ENCODE results near the gene CCSAP.
"Not testable (repeated sequence)": the region's sequence is repeated elsewhere in the genome, so short reads cannot be mapped to it uniquely, and the experiment has no call there.

Gene CCSAP

GRCh38 chr1:229342656-229343569, at the start of gene CCSAP:
CCSAP (minus strand) TSS chr1:229343047; CDS start chr1:229342465, 582 bp downstream.
- DNase-seq = peak; percentile 74

DNA sequence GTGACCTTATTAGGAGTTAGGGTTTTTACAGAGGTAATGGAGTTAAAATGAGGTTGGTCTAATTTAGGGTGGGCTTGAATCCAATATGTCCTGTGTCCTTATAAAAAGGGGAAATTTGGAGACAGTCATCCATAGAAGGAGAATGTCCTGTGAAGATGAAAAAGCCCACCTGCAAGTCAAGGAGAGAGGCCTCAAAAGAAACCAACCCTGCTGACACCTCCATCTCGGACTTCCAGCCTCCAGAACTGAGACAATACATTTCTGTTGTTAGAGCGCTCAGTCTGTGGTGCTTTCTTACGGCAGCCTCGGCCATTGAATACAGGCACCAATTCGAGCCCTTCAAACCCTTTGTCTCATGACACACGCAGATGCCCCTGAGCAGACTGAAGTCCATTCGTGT, 47.3 kb upstream of the CCSAP start:
- no peak for DNase-seq

DNA sequence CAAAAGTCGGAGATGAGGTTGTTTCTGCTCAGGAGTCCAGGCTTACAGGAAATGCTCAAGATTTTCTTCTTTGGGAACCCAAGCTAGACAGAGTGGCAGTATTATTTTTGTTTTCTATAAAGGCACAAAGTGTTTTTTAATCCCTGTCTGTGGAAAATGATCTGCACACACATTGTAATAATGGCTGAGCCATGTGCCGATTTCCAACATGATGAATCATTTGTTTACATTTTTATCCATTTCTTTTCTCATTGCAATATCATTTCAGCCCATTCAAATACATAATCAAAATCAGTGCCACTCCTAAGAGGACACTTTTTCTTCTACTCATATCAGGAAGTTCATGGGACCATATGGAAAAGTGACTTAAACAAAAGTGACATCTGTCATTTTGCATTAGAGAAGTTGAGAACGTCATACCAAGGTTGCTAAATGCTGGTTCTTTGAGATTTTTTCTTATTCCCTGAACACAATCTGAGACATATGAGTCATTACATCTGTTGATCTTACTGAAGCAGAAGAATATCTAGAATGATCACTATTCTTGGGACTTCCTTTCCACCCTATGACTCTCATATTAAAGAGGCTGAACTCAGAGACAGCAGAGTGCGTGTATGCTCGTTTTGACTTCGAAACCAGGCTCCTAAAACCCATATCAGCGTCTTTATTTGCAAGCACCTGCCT, 46.2 kb upstream of the CCSAP start:
- DNase-seq = no peak

DNA sequence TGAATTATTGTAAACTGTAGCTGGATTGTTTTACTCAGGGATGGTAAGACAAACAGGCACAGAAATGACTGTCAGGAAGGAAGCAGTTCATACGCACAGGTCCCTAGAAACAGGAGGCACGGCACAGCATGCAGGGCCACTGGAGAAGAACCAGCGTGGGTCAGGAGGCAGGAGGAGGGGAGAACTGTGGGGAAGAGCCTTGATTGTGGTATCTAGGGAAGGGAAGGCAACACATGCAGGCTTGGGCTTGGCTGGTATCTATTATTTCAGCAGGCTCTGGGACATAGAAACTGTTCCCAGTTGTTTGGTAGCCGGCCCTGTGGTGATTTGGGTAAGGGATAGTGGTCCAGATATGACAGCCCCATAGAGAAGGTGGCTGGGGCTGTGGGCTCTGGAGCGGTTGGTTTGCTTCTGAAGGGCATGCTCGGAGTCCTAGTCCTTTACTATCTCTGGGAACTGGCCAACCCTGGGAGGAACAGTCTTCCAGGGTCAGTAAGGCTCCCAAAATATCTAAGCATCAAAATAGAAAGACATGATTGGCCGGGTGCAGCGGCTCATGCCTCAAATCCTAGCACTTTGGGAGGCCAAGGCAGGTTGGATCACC, 43.1 kb upstream of the CCSAP start:
- DNase-seq = no peak

DNA sequence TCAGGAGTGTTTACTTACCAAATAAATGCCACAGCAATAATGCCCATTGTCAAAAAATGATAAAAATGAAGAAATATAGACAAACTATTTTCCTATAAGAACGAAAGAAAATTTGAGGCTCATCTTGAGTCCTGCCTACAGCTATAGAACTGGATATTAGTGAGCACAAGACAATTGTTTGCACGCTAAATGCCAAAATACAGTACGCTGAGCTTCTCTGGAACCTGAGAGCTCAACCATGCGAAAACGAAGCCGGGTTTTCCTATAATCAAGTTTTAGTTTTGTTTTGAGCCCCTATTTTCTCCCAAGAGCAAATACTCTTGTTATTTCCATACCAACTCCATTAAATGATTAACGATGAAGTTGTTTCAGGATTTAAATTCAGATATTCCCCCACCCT, 42.0 kb upstream of the CCSAP start:
- DNase-seq = no peak

DNA sequence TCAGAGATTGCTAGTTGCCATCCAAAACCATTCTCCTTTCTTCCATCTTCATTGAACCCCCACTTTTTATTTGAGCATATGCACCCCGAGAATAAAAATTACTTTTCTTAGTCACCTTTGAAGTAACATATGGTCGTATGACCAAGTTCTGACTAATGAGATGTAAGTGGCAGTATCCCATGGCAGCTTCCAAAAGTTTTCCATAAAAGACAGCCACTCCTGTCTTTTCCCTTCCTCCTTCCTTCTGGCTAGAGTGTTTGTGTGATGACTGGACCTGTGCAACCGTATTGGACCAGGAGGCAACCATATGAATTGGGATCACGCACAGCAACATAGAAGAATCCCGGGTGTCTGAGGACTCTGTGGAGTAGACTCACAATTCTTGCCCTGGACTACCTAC, 41.1 kb upstream of the CCSAP start:
- no peak for DNase-seq

- no peak for DNase-seq
Measured at GRCh38 chr1:229383188-229383587, 40.3 kb upstream of the CCSAP start.

- no peak for DNase-seq
Measured at GRCh38 chr1:229381234-229381633, 38.4 kb upstream of the CCSAP start.

GRCh38 chr1:229380536-229381160, 37.8 kb upstream of the CCSAP start:
- DNase-seq = no peak

DNA sequence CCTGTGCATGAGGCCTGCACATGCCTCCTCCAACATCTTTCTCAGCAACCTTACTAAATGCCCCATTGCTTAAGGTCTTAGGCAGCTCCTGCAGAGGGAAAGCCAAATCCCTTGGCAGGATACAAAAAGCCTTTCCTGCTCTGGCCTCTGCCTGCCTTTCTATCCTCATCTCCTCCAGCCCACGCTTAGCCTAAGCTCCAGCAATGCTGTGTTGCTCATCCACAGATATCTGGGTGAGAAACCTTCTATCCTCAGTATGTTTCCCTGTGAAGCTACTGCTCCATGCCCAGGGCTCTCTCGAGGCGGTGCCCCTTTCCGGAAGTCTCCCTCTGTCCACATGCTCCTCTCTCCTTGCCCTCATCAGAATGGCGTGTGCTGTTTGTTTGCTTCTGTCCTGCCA, 37.0 kb upstream of the CCSAP start:
- DNase-seq = no peak

GRCh38 chr1:229378586-229379367, 35.9 kb upstream of the CCSAP start:
- no peak for DNase-seq

DNA sequence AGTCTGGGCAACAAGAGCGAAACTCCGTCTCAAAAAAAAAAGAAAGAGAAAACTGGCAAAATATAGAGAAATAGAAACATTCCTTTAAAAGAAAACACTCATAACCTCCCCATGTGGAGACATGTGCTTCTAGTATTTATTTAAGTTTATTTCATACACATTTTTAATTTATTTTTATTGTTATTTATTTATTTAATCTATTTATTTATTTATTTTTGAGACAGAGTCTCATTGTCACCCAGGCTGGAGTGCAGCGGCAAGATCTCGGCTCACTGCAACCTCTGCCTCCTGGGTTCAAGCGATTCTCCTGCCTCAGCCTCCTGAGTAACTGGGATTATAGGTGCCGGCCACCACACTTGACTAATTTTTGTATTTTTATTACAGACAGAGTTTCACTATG, 35.2 kb upstream of the CCSAP start:
- not testable (repeated sequence) for DNase-seq

GRCh38 chr1:229377429-229377828, 34.6 kb upstream of the CCSAP start:
- no peak for DNase-seq

DNA sequence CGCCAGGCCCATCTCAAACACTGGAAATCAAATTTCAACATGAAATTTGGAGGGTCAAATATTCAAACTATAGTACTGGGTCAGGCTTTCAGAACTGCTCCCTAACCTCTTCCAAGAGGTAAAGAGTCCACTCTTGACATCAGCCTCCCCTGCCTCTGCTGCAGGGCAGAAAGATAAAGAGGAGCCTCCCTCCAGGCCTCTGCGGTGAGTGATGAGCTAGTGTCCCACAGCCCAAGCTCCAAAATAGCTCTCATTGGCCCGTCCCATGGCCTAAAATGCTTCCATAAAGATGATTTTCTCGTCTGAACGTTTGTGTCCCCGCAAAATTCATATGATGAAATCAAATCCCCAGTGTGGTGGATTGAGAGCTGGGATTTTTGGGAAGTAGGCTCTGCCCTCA, 33.7 kb upstream of the CCSAP start:
- no peak for DNase-seq

DNA sequence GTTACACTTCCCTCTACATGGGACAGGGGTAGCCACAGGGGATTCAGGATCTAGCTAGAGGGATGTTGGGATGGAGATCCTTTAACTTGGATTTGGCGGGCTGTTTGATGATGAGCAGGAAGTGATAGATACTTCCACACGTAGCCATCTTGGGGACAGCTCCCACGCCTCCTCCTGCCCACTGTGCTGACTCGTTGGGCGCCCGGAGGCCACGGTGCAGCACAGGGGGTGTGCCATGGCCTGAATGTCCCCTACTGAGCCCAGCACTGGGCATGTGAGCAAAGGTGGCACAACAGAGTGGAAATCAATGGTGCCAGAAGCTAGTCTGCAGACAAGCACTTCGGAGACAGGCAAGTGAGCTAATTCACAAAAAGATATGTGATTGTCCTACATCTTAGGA, 31.6 kb upstream of the CCSAP start:
- no peak for DNase-seq

GRCh38 chr1:229373395-229373794, 30.5 kb upstream of the CCSAP start:
- DNase-seq = no peak

- DNase-seq = no peak
Measured at GRCh38 chr1:229372251-229372650, 29.4 kb upstream of the CCSAP start.

- no peak for DNase-seq
Measured at GRCh38 chr1:229371624-229372023, 28.8 kb upstream of the CCSAP start.

DNA sequence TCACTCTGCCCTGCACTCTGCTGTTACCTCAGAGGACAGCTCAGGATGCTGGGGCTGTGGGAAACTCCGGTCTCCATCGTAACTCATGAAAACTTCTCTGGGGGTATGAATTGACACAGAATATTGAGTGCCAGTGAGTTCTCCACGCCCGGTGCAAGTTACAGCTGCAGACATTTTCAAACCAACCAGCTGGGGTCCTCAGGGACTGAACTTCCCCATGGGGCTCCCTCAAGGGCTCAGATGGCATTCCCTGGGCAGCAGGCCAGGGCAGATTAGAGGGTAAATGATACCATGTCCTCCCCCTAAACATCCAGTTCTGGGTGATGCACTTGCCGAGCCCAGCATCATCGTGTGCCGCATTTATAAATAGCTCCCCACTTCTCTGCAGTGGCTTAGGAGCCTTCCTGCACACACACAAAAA, 27.8 kb upstream of the CCSAP start:
- DNase-seq = peak; percentile 24

- DNase-seq = no peak
Measured at GRCh38 chr1:229368347-229368746, 25.5 kb upstream of the CCSAP start.

GRCh38 chr1:229365569-229365968, 22.7 kb upstream of the CCSAP start:
- DNase-seq = no peak

Data from RPMI8226 (cell line).